ENCODE measurements around the gene ANAPC13. TPM values are rescaled to one million over a fixed set of nuclear protein-coding genes. Genes with fewer than 3 reads are reported as not detected.

Gene ANAPC13
- total RNA-seq, 2 experiments from 2014 or later: 31.5 to 32.2 TPM

DNA sequence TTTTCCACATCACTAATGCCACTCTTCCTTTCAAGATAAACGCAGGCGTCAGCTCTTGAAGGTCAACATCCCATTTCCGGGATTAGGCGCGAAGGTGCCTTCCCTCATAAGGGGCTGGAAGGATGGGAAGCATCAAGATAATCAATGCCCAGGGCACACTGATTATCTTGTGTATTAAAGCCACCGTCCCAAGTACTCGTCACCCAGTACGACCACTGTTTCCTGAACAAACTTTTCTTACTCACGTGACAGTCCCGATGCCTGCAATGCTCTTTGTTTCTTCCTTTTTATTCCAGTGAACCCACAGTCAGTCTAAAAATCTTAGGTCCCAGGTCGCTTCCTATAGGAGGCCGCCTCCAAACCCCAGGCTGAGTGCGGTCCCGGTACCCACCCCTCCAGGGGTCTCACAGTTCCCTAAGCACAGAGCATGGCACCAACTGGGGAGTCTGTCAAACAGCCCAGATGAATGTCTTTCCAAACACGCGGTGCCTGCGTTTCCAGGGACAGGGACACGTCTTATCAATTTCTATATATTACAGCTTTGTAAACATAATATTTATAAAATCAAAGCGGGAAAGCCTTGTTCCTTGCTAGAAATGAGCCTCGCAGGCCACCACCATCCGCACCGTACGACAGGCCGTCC, 589 bp downstream of the ANAPC13 start:
- CTCF ChIA-PET: interaction anchor here (1.2 to 1.9 kb wide), 2 partner anchors 11 to 191 kb away, joined by 3 to 9 read pairs; no protein-coding TSS in a partner anchor
- POLR2A ChIA-PET: interaction anchor here (1.0 to 1.3 kb wide), 5 partner anchors 8 to 1711 kb away, joined by 3 to 7 read pairs (median 4); partner anchors contain the start of genes MSL2 and RYK

DNA sequence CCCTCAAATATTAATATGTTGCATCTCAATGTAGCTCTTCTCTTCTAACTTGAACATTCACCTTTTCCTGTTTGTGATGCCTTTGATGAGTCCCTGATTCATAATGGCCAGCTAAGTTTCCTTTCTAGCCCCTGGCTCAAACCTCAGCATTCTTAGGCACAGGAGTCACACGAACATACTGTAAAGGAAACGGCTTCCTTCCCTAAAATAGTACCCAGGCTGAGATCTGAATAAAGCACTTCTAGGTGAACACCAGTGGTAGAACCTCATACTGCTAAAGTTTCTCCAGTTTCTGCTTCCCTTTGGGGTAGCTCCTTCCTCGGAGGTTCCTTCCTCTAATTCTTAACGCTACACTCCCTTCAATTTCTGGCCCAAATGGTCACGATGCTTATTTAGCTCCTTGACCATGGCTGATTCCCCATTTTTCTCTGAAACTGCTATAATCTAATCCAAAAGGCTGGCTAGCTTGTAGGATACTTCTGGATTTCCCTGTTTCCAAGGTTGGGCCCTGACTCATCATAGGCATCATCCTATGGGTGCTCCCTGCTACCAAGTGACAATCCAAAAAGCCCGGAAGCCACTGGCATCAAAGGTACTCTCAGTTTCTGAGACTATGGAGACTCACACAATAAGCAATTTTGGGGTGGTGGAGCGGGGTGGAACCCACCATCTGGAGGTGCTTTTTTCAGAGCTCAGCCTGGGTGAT, 2.4 kb downstream of the ANAPC13 start:
- CTCF ChIA-PET: interaction anchor here (1.2 to 2.9 kb wide), 2 partner anchors 10 to 271 kb away, joined by 4 to 14 read pairs; no protein-coding TSS in a partner anchor
- POLR2A ChIA-PET: no interaction called here

GRCh38 chr3:134482622-134483021, 3.2 kb downstream of the ANAPC13 start:
- POLR2A ChIA-PET: no interaction called here

GRCh38 chr3:134481166-134481565, 4.6 kb downstream of the ANAPC13 start:
- CTCF ChIA-PET: interaction anchor here (1.1 to 2.9 kb wide), 2 partner anchors 7 to 135 kb away, joined by 3 to 14 read pairs; no protein-coding TSS in a partner anchor
- POLR2A ChIA-PET: no interaction called here

More at GRCh38 chr3:134482622-134483021, 3.2 kb downstream of the ANAPC13 start:
- CTCF ChIA-PET: interaction anchor here (2.9 kb wide), 1 partner anchor 9 kb away, joined by 14 read pairs; no protein-coding TSS in a partner anchor

DNA sequence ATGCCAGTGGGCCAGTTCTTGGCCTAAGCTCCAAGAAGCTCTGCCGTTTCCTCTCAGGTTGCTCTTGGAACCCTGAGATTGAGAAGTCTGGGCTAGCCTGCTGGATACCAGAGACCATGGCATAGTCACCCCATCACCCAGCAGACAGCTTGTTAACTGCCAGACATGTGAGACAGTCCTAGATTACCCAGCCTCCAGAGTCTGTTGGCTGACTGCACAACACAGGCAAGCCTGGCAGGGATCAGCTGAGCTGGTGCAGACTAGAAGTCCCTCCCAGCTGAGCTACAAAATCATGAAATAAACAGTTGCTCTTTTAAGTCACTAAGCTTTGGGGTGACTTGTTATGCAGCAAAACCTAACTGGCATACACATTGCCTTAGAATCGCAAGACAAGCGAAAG, 5.2 kb downstream of the ANAPC13 start:
- ChIA-PET POLR2A (no interaction called here), CTCF (interaction anchor here (1.1 kb wide), 2 partner anchors 9 to 134 kb away, joined by 3 read pairs; no protein-coding TSS in a partner anchor)

DNA sequence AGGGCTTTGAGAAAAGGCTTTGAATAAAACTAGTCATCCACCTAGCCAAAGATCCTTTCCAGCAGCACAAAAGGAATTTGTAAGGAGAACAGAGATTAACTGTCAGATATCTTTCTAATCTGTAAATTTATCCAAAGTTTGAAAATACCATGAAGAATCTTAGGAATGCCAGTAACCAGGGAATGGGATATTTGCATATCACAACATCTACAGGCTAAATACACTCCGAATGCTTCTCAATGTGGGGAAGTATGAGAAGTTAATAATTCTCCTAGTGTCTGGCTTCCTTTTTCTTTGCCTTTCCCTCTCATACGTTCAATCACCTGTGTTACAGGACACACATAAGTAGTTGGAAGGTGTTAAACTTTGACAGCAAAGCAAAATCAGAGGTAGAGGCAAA, 7.8 kb downstream of the ANAPC13 start:
- ChIA-PET POLR2A (no interaction called here), CTCF (no interaction called here)

GRCh38 chr3:134477002-134477401, 8.8 kb downstream of the ANAPC13 start:
- POLR2A ChIA-PET: interaction anchor here (0.9 kb wide), 1 partner anchor 8 kb away, joined by 4 read pairs; the partner anchor contains the start of genes ANAPC13 and CEP63
- CTCF ChIA-PET: interaction anchor here (1.7 kb wide), 1 partner anchor 278 kb away, joined by 4 read pairs; no protein-coding TSS in a partner anchor

DNA sequence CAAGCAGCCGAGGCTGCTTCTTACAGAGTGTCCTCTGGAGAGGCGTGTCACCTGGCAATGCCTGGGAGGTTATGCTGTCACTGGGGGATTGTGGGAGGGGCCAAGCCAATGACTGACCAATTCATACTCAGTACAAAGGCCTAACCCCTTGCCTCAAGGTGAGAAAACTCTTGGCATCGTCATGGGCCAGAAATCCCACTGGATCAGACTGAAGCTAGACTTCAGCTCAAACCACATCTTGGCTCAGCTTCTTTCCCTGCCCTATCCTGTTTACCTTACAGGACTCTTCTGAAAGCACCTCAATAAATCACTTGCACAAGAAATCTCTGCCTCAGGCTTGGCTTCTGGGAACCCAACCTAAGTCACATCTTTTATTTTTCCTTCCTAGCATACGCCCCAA, 9.5 kb downstream of the ANAPC13 start:
- ChIA-PET CTCF (interaction anchor here (1.7 kb wide), 1 partner anchor 278 kb away, joined by 4 read pairs; no protein-coding TSS in a partner anchor), POLR2A (interaction anchor here (0.9 kb wide), 1 partner anchor 9 kb away, joined by 4 read pairs; the partner anchor contains the start of genes ANAPC13 and CEP63)

DNA sequence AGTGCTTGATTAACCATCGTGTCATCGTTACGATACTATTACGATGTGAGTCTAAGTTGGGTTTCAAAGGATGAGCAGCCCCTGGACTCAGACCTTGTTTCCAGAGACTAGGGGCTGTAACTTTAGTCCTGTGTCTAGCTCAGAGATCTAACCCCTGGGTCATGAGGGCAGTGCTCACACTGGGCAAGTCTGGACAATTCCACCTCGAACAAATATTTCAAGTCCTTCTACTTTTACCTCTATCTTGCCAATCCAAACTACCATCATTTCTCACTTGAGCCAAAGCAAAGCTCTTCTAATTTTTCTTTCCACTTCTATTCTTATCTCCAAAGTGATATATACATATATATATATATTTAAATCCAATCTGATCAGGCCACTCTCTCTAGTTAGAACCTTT, 10.8 kb downstream of the ANAPC13 start:
- POLR2A ChIA-PET: no interaction called here

DNA sequence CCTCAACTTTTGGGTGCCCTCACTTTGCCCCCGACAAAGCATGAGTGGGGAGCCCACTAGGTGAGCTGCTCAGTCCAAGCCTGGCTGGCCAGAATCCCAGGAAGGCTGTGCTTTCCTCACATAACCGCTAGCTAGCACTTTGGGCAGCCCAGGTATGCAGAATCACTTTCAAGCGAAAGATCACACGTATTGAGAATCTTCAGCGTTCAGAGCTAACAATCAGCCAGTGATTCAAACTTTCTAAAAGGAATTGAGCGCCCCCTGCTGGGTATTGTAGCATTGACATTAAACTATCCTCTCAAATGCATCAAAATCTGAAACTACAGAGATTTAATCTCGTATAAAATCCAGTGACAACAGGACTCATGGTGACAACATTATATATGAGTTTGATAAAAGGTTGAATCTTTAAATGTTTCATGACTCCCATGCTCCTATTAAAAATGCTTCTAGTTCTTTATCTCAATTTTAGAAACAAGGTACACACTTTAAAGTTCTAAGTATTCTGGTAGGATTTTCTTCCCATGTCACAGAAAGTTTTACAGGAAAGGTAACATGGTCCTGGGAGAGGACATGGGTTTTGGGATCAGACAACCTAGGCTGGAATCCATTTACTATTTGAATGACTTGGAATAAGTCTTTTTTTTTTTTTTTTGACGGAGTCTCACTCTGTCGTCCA, 11.8 kb downstream of the ANAPC13 start:
- CTCF ChIA-PET: interaction anchor here (0.7 to 2.2 kb wide), 14 partner anchors 9 to 294 kb away, joined by 3 to 18 read pairs (median 4); partner anchors contain the start of genes ANAPC13 and CEP63
- POLR2A ChIA-PET: interaction anchor here (1.0 to 1.2 kb wide), 2 partner anchors 12 to 277 kb away, joined by 3 read pairs; partner anchors contain the start of genes ANAPC13 and CEP63

More for the DNA sequence above, 10.8 kb downstream of the ANAPC13 start:
- CTCF ChIA-PET: interaction anchor here (0.7 to 2.2 kb wide), 5 partner anchors 8 to 167 kb away, joined by 3 to 14 read pairs (median 4); partner anchors contain the start of genes ANAPC13 and CEP63

DNA sequence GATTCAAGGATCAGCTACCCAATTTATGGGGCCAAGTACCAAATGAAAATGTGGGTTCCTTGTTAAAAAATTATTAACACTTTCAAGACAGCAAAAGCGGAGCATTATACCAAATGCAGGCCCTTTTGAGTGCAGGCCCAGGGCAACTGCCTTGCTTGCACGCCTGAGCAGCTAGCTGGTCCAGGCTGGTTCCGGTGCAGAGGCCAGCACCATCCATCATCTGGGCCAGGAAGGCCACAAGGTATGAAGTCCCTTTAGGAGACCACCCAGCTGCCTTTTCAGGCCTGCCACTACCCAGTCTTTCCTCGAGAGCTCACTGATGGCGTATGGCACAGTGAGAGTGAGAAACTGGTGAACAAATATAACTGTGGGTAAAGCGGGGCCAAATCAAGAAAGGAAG, 13.0 kb downstream of the ANAPC13 start:
- POLR2A ChIA-PET: no interaction called here
- CTCF ChIA-PET: interaction anchor here (1.0 to 2.2 kb wide), 8 partner anchors 10 to 275 kb away, joined by 4 to 18 read pairs (median 8); partner anchors contain the start of genes ANAPC13 and CEP63

GRCh38 chr3:134471521-134472193, 14.1 kb downstream of the ANAPC13 start:
- ChIA-PET CTCF (interaction anchor here (1.0 kb wide), 1 partner anchor 274 kb away, joined by 5 read pairs; no protein-coding TSS in a partner anchor), POLR2A (no interaction called here)

GRCh38 chr3:134468519-134468918, 17.3 kb downstream of the ANAPC13 start:
- CTCF ChIA-PET: interaction anchor here (0.7 kb wide), 1 partner anchor 401 kb away, joined by 3 read pairs; no protein-coding TSS in a partner anchor
- POLR2A ChIA-PET: no interaction called here

DNA sequence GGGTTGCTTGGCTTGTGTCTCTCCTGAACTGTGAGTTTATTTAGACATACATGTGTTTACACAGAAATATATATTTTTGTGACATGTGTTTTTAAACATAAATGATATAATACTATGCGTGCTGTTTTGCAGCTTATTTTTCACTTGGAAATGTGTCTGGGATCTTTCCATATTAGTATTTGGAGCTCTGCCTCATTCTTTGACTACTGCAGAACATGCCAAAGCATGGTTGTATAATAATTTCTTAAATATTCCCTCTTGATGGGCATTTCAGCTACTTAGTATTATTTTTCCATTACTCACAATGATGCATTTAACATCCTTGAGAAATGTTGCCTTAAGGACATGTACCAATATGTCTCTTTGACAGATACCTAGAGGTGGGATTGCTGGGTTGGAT, 19.5 kb downstream of the ANAPC13 start:
- ChIA-PET CTCF (no interaction called here), POLR2A (no interaction called here)

DNA sequence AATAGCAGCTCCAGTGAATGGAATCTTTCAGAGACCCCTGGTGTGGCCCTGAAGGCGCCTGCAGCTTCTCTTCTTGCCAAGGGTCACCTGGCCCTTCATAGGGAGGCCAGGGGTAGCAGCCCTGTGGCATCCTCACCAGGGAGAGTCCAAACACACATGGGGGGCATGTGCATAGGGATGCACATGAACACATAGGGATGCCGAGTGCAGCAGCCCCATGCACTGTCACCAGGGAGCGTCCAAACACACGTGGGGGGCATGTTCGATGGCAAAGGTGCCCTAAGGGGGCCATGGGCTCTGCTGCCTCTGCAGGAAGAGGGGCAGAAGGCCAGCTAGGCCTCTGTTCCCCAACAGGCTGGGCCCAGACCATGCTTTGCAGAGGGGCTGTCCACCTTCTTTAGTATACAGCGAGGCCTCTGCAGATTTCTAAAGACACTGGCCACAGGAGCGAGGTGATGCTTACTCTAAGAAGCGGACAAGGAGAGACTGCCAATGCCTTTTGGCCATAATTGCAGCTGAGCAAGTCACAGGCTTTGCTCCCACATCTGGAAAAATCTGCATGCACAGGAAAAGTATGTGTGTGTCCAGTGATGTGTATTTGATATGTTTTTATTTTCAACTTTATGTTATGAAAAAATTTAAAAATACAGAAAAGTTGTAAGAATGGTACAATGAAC, 21.0 kb downstream of the ANAPC13 start:
- ChIA-PET CTCF (no interaction called here), POLR2A (no interaction called here)

DNA sequence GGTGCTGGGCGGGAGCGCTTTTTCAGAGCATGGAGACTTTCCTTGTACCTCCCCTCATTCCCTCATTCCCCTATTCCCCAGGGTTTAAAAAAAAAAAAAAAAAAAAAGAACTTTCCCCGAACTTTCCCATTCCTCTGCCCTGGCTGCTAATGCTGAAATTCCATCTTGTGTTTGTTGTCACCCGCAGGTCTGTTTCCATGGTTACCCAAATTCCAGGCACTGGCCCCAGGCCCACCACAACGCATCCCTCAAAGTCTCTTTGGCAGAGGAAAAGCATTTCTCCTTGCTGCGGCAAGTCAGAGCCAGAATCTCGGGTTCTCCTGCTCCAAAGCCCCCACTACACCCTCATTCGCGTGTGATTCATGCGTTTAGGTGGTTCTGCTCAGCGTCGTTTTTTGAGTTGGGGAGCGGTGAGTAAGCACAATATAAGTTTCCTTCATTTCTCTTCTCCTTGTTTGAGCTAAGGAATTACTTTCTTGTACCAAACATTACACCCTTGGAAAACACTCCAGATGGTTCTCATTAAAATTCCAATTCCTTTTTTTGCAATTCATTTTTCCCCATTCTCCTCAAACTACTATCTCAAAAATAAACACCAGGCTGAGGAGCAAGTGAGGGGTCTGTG, 21.6 kb downstream of the ANAPC13 start:
- ChIA-PET POLR2A (no interaction called here), CTCF (no interaction called here)

- CTCF ChIA-PET: no interaction called here
- POLR2A ChIA-PET: no interaction called here
Observed at GRCh38 chr3:134463676-134464063, 22.1 kb downstream of the ANAPC13 start.

DNA sequence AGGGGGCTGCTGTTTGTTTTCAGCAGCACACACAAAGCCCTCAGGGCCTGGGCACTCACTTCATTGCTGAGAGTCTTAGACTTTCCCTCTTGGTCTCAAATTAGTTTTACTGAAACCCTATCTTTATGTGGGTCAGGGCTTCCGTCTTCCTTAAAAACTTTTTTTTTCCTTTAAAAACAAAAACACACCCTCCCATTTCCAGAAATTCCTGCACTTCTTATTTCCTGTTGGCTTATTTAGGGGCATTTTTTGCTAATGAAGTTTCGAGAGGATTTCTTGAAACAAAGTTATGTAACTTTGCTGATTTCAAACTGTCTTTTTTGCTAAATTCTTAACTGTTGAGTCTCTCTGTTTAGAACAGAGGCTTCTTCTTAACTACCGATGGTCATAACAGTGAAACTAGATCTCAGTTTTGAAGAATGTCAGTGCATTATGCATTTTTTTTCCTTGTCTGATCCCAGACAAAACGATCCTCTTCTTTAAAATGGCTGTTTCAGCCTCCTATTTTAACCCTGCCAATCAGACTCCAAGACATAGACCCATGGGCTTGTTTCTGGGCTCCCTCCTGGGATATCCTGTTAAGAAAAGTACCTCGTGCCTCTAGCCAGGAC, 23.3 kb downstream of the ANAPC13 start:
- CTCF ChIA-PET: no interaction called here
- POLR2A ChIA-PET: no interaction called here
